HUDEP-2 (cell line): Measurements from ENCODE around the gene LPP.

Experiments
- DNase-seq, 76 experiments: peaks; one replicate each; lab custom pipeline; 2025; ENCODE audit not compliant: unreplicated experiment in 76 of 76; lab: John Stamatoyannopoulos, UW

The LPP gene

GRCh38 chr3:188647237-188647636, 493.3 kb downstream of the LPP start:
- DNase-seq: no peak

GRCh38 chr3:188649521-188649920, 495.6 kb downstream of the LPP start:
- DNase-seq: no peak

GRCh38 chr3:188656196-188656982, 502.4 kb downstream of the LPP start:
- no peak for DNase-seq

- DNase-seq: no peak
These were observed 504.6 kb downstream of the LPP start for GRCh38 chr3:188658606-188659005.

GRCh38 chr3:188659449-188660090, 505.6 kb downstream of the LPP start:
- no peak for DNase-seq

- no peak for DNase-seq
These were observed 506.5 kb downstream of the LPP start for GRCh38 chr3:188660415-188660814.

- DNase-seq: no peak
These were observed 507.8 kb downstream of the LPP start for GRCh38 chr3:188661806-188662205.

- DNase-seq: no peak
These were observed 508.3 kb downstream of the LPP start for GRCh38 chr3:188662214-188662613.

- DNase-seq: no peak
These were observed 508.8 kb downstream of the LPP start for GRCh38 chr3:188662795-188663194.

- no peak for DNase-seq
These were observed 509.9 kb downstream of the LPP start for GRCh38 chr3:188663839-188664238.

- peak in 5 of 76 experiments; percentile 0 to 19 (median 10) for DNase-seq
These were observed 510.8 kb downstream of the LPP start for GRCh38 chr3:188664795-188665194.

GRCh38 chr3:188667926-188668325, 514.0 kb downstream of the LPP start:
- DNase-seq: no peak

GRCh38 chr3:188670446-188670845, 516.5 kb downstream of the LPP start:
- DNase-seq: no peak

GRCh38 chr3:188671971-188672370, 518.0 kb downstream of the LPP start:
- no peak for DNase-seq

- no peak for DNase-seq
These were observed 518.9 kb downstream of the LPP start for GRCh38 chr3:188672840-188673239.

GRCh38 chr3:188673646-188674186, 519.8 kb downstream of the LPP start:
- no peak for DNase-seq

- DNase-seq: no peak
These were observed 520.6 kb downstream of the LPP start for GRCh38 chr3:188674595-188674994.

GRCh38 chr3:188677344-188677743, 523.4 kb downstream of the LPP start:
- DNase-seq: no peak

- no peak for DNase-seq
These were observed 526.2 kb downstream of the LPP start for GRCh38 chr3:188680189-188680588.

- no peak for DNase-seq
These were observed 526.6 kb downstream of the LPP start for GRCh38 chr3:188680605-188681004.

GRCh38 chr3:188682316-188682715, 528.4 kb downstream of the LPP start:
- no peak for DNase-seq

- DNase-seq: no peak
These were observed 529.1 kb downstream of the LPP start for GRCh38 chr3:188683032-188683521.
